Measurements from ENCODE around the gene TSPAN9. TPM values are rescaled to one million over a fixed set of nuclear protein-coding genes. Genes with fewer than 3 reads are reported as not detected.

TSPAN9 gene
- total RNA-seq, 1 experiment from 2014 or later: 18.8 TPM

GRCh38 chr12:3116106-3116844 lies 39.1 kb downstream of the TSPAN9 start:
- DNase-seq (ENCODE audit: low spot score): peak; percentile 78
- in situ Hi-C loops (cut with HindIII; ENCODE audit: low sequenced_read_pairs): no loop called here

- DNase-seq (ENCODE audit: low spot score): no peak
- in situ Hi-C loops (cut with HindIII; ENCODE audit: low sequenced_read_pairs): no loop called here
Measured at GRCh38 chr12:3117144-3117581, 40.0 kb downstream of the TSPAN9 start.

- in situ Hi-C loops (cut with HindIII; ENCODE audit: low sequenced_read_pairs): no loop called here
- DNase-seq (ENCODE audit: low spot score): peak; percentile 56
Measured at GRCh38 chr12:3117591-3118015, 40.4 kb downstream of the TSPAN9 start.

GRCh38 chr12:3119192-3119755 lies 42.1 kb downstream of the TSPAN9 start:
- in situ Hi-C loops (cut with HindIII; ENCODE audit: low sequenced_read_pairs): no loop called here
- DNase-seq (ENCODE audit: low spot score): no peak

GRCh38 chr12:3119756-3120601 lies 42.8 kb downstream of the TSPAN9 start:
- no peak for DNase-seq (ENCODE audit: low spot score)

GRCh38 chr12:3120701-3121100 lies 43.5 kb downstream of the TSPAN9 start:
- in situ Hi-C loops (cut with HindIII; ENCODE audit: low sequenced_read_pairs): no loop called here
- DNase-seq (ENCODE audit: low spot score): no peak

More at GRCh38 chr12:3119756-3120601, 42.8 kb downstream of the TSPAN9 start:
- in situ Hi-C loops (cut with HindIII; ENCODE audit: low sequenced_read_pairs): no loop called here

- in situ Hi-C loops (cut with HindIII; ENCODE audit: low sequenced_read_pairs): no loop called here
- peak; percentile 62 for DNase-seq (ENCODE audit: low spot score)
Measured at GRCh38 chr12:3122841-3123678, 45.9 kb downstream of the TSPAN9 start.

GRCh38 chr12:3123729-3124128 lies 46.5 kb downstream of the TSPAN9 start:
- in situ Hi-C loops (cut with HindIII; ENCODE audit: low sequenced_read_pairs): no loop called here
- no peak for DNase-seq (ENCODE audit: low spot score)

- in situ Hi-C loops (cut with HindIII; ENCODE audit: low sequenced_read_pairs): no loop called here
- DNase-seq (ENCODE audit: low spot score): no peak
Measured at GRCh38 chr12:3124917-3125316, 47.7 kb downstream of the TSPAN9 start.

GRCh38 chr12:3125674-3126073 lies 48.5 kb downstream of the TSPAN9 start:
- in situ Hi-C loops (cut with HindIII; ENCODE audit: low sequenced_read_pairs): no loop called here
- no peak for DNase-seq (ENCODE audit: low spot score)

GRCh38 chr12:3127832-3128231 lies 50.7 kb downstream of the TSPAN9 start:
- no peak for DNase-seq (ENCODE audit: low spot score)
- in situ Hi-C loops (cut with HindIII; ENCODE audit: low sequenced_read_pairs): no loop called here

GRCh38 chr12:3128498-3129293 lies 51.5 kb downstream of the TSPAN9 start:
- DNase-seq (ENCODE audit: low spot score): no peak
- in situ Hi-C loops (cut with HindIII; ENCODE audit: low sequenced_read_pairs): no loop called here

- in situ Hi-C loops (cut with HindIII; ENCODE audit: low sequenced_read_pairs): no loop called here
- DNase-seq (ENCODE audit: low spot score): no peak
Measured at GRCh38 chr12:3129301-3130056, 52.3 kb downstream of the TSPAN9 start.

- no peak for DNase-seq (ENCODE audit: low spot score)
- in situ Hi-C loops (cut with HindIII; ENCODE audit: low sequenced_read_pairs): no loop called here
Measured at GRCh38 chr12:3130057-3130830, 53.1 kb downstream of the TSPAN9 start.

- in situ Hi-C loops (cut with HindIII; ENCODE audit: low sequenced_read_pairs): no loop called here
- DNase-seq (ENCODE audit: low spot score): no peak
Measured at GRCh38 chr12:3131129-3131528, 54.0 kb downstream of the TSPAN9 start.

GRCh38 chr12:3132636-3133404 lies 55.6 kb downstream of the TSPAN9 start:
- in situ Hi-C loops (cut with HindIII; ENCODE audit: low sequenced_read_pairs): no loop called here
- no peak for DNase-seq (ENCODE audit: low spot score)

Data from G401 (cell line).